ENCODE results near the gene MTA3.
A peak's percentile ranks its signal among the peaks of the same experiment; 100 is the strongest.

The MTA3 gene

GRCh38 chr2:42754021-42754775 lies 185.8 kb downstream of the MTA3 start:
- H3K27ac ChIP-seq (ENCODE audit: low read length), result peak overlapping the region; percentile 76
- no peaks in the 10 kb centered on the region for H3K27me3 ChIP-seq (ENCODE audit: low read depth, low read length)
- no peaks in the 10 kb centered on the region for H3K9me3 ChIP-seq (ENCODE audit: insufficient read depth, low read length)
- peaks cover 68% of the 10 kb centered on the region for H3K4me1 ChIP-seq (ENCODE audit: low read length)
- H3K9ac ChIP-seq (ENCODE audit: low read length), result peak overlapping the region; percentile 29; the same call in 1 of the 2 replicates
- TF ChIP-seq, protein P1, sequence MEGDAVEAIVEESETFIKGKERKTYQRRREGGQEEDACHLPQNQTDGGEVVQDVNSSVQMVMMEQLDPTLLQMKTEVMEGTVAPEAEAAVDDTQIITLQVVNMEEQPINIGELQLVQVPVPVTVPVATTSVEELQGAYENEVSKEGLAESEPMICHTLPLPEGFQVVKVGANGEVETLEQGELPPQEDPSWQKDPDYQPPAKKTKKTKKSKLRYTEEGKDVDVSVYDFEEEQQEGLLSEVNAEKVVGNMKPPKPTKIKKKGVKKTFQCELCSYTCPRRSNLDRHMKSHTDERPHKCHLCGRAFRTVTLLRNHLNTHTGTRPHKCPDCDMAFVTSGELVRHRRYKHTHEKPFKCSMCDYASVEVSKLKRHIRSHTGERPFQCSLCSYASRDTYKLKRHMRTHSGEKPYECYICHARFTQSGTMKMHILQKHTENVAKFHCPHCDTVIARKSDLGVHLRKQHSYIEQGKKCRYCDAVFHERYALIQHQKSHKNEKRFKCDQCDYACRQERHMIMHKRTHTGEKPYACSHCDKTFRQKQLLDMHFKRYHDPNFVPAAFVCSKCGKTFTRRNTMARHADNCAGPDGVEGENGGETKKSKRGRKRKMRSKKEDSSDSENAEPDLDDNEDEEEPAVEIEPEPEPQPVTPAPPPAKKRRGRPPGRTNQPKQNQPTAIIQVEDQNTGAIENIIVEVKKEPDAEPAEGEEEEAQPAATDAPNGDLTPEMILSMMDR (IDR thresholded peaks at IDR 0.05; ENCODE audit: low read depth, low read length), result no peak
- TF ChIP-seq EZH2phosphoT487 (IDR thresholded peaks at IDR 0.05; ENCODE audit: low read depth), result no peak
- no peaks in the 10 kb centered on the region for H3K79me2 ChIP-seq (ENCODE audit: low read length)
- H3K4me2 ChIP-seq (ENCODE audit: low read length), result peak overlapping the region; percentile 69
- peak overlapping the region; percentile 32 for H3K4me3 ChIP-seq (ENCODE audit: low read length)
- no peaks in the 10 kb centered on the region for H4K20me1 ChIP-seq (ENCODE audit: insufficient read depth, low read length)
- peaks cover 9% of the 10 kb centered on the region for H3K36me3 ChIP-seq (replicated peaks; ENCODE audit: low read depth, low read length)
- H2AFZ ChIP-seq (ENCODE audit: low read depth, low read length), result no peak overlapping the region

DNA sequence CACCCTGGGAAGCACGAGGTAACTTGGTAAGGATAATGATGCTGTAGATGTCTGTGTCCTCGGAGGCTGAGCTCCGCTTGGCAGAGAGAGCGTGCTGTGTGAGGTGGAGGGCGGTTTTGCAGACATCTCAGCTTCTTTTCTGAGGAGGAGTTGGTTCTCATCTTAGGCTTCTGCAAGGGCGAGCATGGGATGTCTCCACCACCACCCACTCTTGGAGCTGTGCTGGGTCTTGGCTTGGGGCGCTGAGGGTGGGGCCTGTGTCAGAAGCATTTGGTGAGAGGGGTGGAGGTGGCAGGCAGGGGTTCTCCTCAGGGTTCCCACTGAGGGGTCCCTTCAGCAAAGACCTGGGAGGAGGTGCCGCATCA lies 186.3 kb downstream of the MTA3 start:
- Histone ChIP-seq H3K4me1 (ENCODE audit: low read length) (peaks cover 68% of the 10 kb centered on the region), H3K9me3 (ENCODE audit: insufficient read depth, low read length) (no peaks in the 10 kb centered on the region), H3K4me3 (ENCODE audit: low read length) (peak overlapping the region; percentile 15; the same call in 1 of the 2 replicates), H4K20me1 (ENCODE audit: insufficient read depth, low read length) (no peaks in the 10 kb centered on the region), H3K27ac (ENCODE audit: low read length) (peak overlapping the region; percentile 76), H2AFZ (ENCODE audit: low read depth, low read length) (no peak overlapping the region), H3K36me3 (replicated peaks; ENCODE audit: low read depth, low read length) (peaks cover 9% of the 10 kb centered on the region), H3K27me3 (ENCODE audit: low read depth, low read length) (no peaks in the 10 kb centered on the region), H3K9ac (ENCODE audit: low read length) (peak overlapping the region; percentile 29; the same call in 1 of the 2 replicates), H3K79me2 (ENCODE audit: low read length) (no peaks in the 10 kb centered on the region), H3K4me2 (ENCODE audit: low read length) (peak overlapping the region; percentile 69)
- no peak for TF ChIP-seq EZH2phosphoT487 (IDR thresholded peaks at IDR 0.05; ENCODE audit: low read depth)
- TF ChIP-seq, protein P1 (IDR thresholded peaks at IDR 0.05; ENCODE audit: low read depth, low read length), result no peak

GRCh38 chr2:42755191-42755880 lies 186.9 kb downstream of the MTA3 start:
- no peak overlapping the region for H2AFZ ChIP-seq (ENCODE audit: low read depth, low read length)
- peaks cover 65% of the 10 kb centered on the region for H3K4me1 ChIP-seq (ENCODE audit: low read length)
- H3K9me3 ChIP-seq (ENCODE audit: insufficient read depth, low read length), result no peaks in the 10 kb centered on the region
- peak overlapping the region; percentile 69 for H3K4me2 ChIP-seq (ENCODE audit: low read length)
- H3K4me3 ChIP-seq (ENCODE audit: low read length), result peak overlapping the region; percentile 15; the same call in 1 of the 2 replicates
- H3K79me2 ChIP-seq (ENCODE audit: low read length), result no peaks in the 10 kb centered on the region
- peak overlapping the region; percentile 29; the same call in 1 of the 2 replicates for H3K9ac ChIP-seq (ENCODE audit: low read length)
- H3K36me3 ChIP-seq (replicated peaks; ENCODE audit: low read depth, low read length), result peaks cover 9% of the 10 kb centered on the region
- peak overlapping the region; percentile 76 for H3K27ac ChIP-seq (ENCODE audit: low read length)
- TF ChIP-seq EZH2phosphoT487 (IDR thresholded peaks at IDR 0.05; ENCODE audit: low read depth), result no peak
- TF ChIP-seq, protein P1 (IDR thresholded peaks at IDR 0.05; ENCODE audit: low read depth, low read length), result no peak
- no peaks in the 10 kb centered on the region for H4K20me1 ChIP-seq (ENCODE audit: insufficient read depth, low read length)
- no peaks in the 10 kb centered on the region for H3K27me3 ChIP-seq (ENCODE audit: low read depth, low read length)

DNA sequence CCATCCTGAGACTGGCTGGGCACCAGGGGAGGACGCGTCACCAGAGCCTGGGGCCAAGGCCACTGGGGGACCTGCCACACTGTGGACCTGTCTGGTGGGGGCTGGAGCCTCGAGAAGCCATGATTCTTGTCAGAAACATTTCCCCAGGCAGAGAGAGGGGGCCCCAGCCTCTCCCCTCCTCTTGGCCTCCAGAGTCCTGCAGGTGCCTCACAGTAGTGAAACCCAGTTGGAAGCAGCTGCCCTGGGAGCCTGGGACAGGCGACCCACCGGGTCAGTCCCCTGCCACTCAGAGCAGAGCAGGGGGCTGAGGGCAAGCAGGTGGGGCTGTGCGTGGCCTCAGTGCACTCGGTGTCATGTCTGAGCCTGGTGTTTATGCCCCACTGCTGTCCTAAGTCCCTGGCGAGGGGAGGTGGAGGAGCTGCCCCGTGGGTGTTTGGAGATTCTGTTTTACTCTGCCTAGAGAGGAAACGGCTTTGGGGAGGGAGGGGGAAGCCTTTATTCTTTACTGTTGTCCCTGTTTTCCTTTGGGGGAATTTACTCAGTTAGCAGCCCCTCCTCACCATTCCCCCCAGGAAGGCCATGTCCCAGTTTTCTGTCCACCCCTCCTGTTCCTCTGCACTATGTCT lies 187.8 kb downstream of the MTA3 start:
- no peak overlapping the region for H2AFZ ChIP-seq (ENCODE audit: low read depth, low read length)
- no peak overlapping the region for H3K27ac ChIP-seq (ENCODE audit: low read length)
- H3K79me2 ChIP-seq (ENCODE audit: low read length), result no peaks in the 10 kb centered on the region
- H3K27me3 ChIP-seq (ENCODE audit: low read depth, low read length), result no peaks in the 10 kb centered on the region
- peaks cover 9% of the 10 kb centered on the region for H3K36me3 ChIP-seq (replicated peaks; ENCODE audit: low read depth, low read length)
- H3K4me2 ChIP-seq (ENCODE audit: low read length), result peak overlapping the region; percentile 23; the same call in 1 of the 2 replicates
- H4K20me1 ChIP-seq (ENCODE audit: insufficient read depth, low read length), result no peaks in the 10 kb centered on the region
- no peak overlapping the region for H3K4me3 ChIP-seq (ENCODE audit: low read length)
- H3K9me3 ChIP-seq (ENCODE audit: insufficient read depth, low read length), result no peaks in the 10 kb centered on the region
- no peak overlapping the region for H3K9ac ChIP-seq (ENCODE audit: low read length)
- H3K4me1 ChIP-seq (ENCODE audit: low read length), result peaks cover 56% of the 10 kb centered on the region
- no peak for TF ChIP-seq EZH2phosphoT487 (IDR thresholded peaks at IDR 0.05; ENCODE audit: low read depth)
- TF ChIP-seq, protein P1 (IDR thresholded peaks at IDR 0.05; ENCODE audit: low read depth, low read length), result no peak
